ENCODE measurements around the gene UGT1A9.
A peak's percentile ranks its signal among the peaks of the same experiment; 100 is the strongest.

Gene UGT1A9

GRCh38 chr2:233817361-233817911, 145.7 kb downstream of the UGT1A9 start:
- DNase-seq (ENCODE audit: low spot score), result peak; percentile 52

GRCh38 chr2:233817995-233818638, 146.4 kb downstream of the UGT1A9 start:
- no peak for DNase-seq (ENCODE audit: low spot score)

GRCh38 chr2:233818639-233819621, 147.2 kb downstream of the UGT1A9 start:
- no peak for DNase-seq (ENCODE audit: low spot score)

GRCh38 chr2:233819884-233820773, 148.4 kb downstream of the UGT1A9 start:
- peak; percentile 72 for DNase-seq (ENCODE audit: low spot score)

GRCh38 chr2:233820774-233821105, 149.0 kb downstream of the UGT1A9 start:
- DNase-seq (ENCODE audit: low spot score), result no peak

- DNase-seq (ENCODE audit: low spot score), result no peak
Measured at GRCh38 chr2:233821196-233821595, 149.5 kb downstream of the UGT1A9 start.

GRCh38 chr2:233821709-233822100, 150.0 kb downstream of the UGT1A9 start:
- no peak for DNase-seq (ENCODE audit: low spot score)

GRCh38 chr2:233822101-233822771, 150.5 kb downstream of the UGT1A9 start:
- no peak for DNase-seq (ENCODE audit: low spot score)
